Parathyroid adenoma (tissue), 2 donors: ENCODE measurements around the gene UBXN6.

Experiments
- H2AFZ ChIP-seq: fragments of 300-600 bp; sonication (generic); one replicate; pipeline ENCODE4 v1.7.0; 2017; ENCODE audit warnings: antibody characterized with exemption, mild to moderate bottlenecking
- H3K27ac ChIP-seq: fragments of 300-600 bp; sonication (generic); one replicate; pipeline ENCODE4 v1.7.0; 2017
- H3K27me3 ChIP-seq: fragments of 300-600 bp; sonication (generic); one replicate; pipeline ENCODE4 v1.7.0; 2017; ENCODE audit warnings: low read length; ENCODE audit not compliant: control insufficient read depth, insufficient read depth
- H3K36me3 ChIP-seq: fragments of 300-600 bp; sonication (generic); one replicate; pipeline ENCODE4 v1.7.0; 2017; ENCODE audit warnings: low read length; ENCODE audit not compliant: control insufficient read depth, insufficient read depth
- H3K4me1 ChIP-seq: fragments of 300-600 bp; sonication (generic); one replicate; pipeline ENCODE4 v1.7.0; 2017; ENCODE audit warnings: control low read depth
- H3K4me2 ChIP-seq: fragments of 300-600 bp; sonication (generic); one replicate; pipeline ENCODE4 v1.7.0; 2017; ENCODE audit warnings: low read length
- H3K4me3 ChIP-seq: fragments of 300-600 bp; sonication (generic); one replicate; pipeline ENCODE4 v1.7.0; 2017; ENCODE audit warnings: low read depth, low read length
- H3K79me2 ChIP-seq: fragments of 300-600 bp; sonication (generic); one replicate; pipeline ENCODE4 v1.7.0; 2017; ENCODE audit warnings: control low read depth
- H3K9ac ChIP-seq: fragments of 300-600 bp; sonication (generic); one replicate; pipeline ENCODE4 v1.7.0; 2017; ENCODE audit warnings: mild to moderate bottlenecking
- H3K9me3 ChIP-seq: fragments of 300-600 bp; sonication (generic); one replicate; pipeline ENCODE4 v1.7.0; 2017; ENCODE audit warnings: low read length; ENCODE audit not compliant: control insufficient read depth
- CTCF ChIP-seq: fragments of 300-600 bp; sonication (generic); IDR thresholded peaks from one replicate; pipeline ENCODE4 v1.7.0; 2017; ENCODE audit warnings: antibody characterized with exemption, mild to moderate bottlenecking
- donor health status: primary hyperparathyroidism.

Gene UBXN6

DNA sequence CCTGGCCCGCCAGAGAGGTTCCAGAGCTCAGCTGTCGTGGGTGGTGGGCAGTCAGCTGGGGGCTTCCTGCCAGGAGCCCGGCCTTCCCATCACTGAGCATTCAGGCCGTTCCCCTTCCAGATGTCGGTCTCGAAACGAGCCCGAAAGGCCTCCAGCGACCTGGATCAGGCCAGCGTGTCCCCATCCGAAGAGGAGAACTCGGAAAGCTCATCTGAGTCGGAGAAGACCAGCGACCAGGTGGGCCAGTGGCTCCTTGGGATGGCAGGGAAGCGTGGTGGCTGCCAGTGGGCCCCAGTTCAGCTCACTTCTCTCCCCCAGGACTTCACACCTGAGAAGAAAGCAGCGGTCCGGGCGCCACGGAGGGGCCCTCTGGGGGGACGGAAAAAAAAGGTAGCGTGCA lies 33.9 kb upstream of the UBXN6 start:
- H3K9ac ChIP-seq, result no peak overlapping the region
- H3K9me3 ChIP-seq, result no peaks in the 10 kb centered on the region
- no peak overlapping the region for H3K4me2 ChIP-seq
- H3K36me3 ChIP-seq, result no peaks in the 10 kb centered on the region
- H3K27ac ChIP-seq, result no peak overlapping the region
- H3K27me3 ChIP-seq, result no peaks in the 10 kb centered on the region
- H3K4me1 ChIP-seq, result no peaks in the 10 kb centered on the region
- no peak overlapping the region for H2AFZ ChIP-seq
- H3K79me2 ChIP-seq, result peaks cover 2% of the 10 kb centered on the region
- H3K4me3 ChIP-seq, result no peak overlapping the region
- no peak for TF ChIP-seq CTCF

DNA sequence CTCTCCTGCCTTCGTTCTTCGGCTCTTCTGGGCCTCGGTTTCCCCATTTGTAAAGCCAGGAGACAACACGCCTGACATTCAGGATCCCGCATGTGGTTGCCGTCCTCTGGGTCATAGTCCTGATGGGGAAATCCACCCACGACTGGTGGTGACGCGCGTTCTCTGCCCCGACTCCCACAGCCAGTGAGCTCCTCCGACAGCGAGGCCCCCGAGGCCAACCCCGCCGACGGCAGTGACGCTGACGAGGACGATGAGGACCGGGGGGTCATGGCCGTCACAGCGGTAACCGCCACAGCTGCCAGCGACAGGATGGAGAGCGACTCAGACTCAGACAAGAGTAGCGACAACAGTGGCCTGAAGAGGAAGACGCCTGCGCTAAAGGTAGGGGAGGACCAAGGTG lies 30.9 kb upstream of the UBXN6 start:
- Histone ChIP-seq H3K27ac (no peak overlapping the region), H3K9ac (no peak overlapping the region), H2AFZ (no peak overlapping the region), H3K4me1 (no peaks in the 10 kb centered on the region), H3K27me3 (no peaks in the 10 kb centered on the region), H3K36me3 (no peaks in the 10 kb centered on the region), H3K4me2 (no peak overlapping the region), H3K79me2 (peaks cover 2% of the 10 kb centered on the region), H3K4me3 (no peak overlapping the region), H3K9me3 (no peaks in the 10 kb centered on the region)
- no peak for TF ChIP-seq CTCF

DNA sequence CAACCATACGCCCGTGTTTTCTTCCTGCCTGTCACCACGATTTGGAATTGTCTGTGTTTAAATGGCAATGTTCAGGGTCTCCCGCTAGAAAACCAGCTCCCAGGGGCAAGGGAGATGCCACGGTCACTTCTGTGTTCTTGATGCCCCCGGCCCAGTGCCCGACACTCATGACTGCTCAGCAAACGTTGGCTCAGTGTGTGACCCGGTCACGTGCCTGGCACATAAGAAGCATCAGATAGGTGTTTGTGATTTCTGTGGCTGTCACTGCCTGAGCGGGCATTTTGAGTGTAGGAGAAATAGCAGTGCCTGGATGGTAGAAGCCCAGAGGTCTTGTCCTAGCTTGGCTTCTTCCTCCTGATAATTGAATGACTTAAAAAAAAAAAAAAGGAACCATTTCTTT lies 30.0 kb upstream of the UBXN6 start:
- Histone ChIP-seq H3K9ac (no peak overlapping the region), H3K4me3 (no peak overlapping the region), H3K79me2 (peaks cover 2% of the 10 kb centered on the region), H2AFZ (no peak overlapping the region), H3K27ac (no peak overlapping the region), H3K27me3 (no peaks in the 10 kb centered on the region), H3K4me1 (no peaks in the 10 kb centered on the region), H3K9me3 (no peaks in the 10 kb centered on the region), H3K4me2 (no peak overlapping the region), H3K36me3 (no peaks in the 10 kb centered on the region)
- TF ChIP-seq CTCF, result no peak

- Histone ChIP-seq H3K36me3 (no peaks in the 10 kb centered on the region), H3K9ac (no peak overlapping the region), H3K27ac (no peak overlapping the region), H3K4me1 (no peaks in the 10 kb centered on the region), H3K27me3 (no peaks in the 10 kb centered on the region), H3K4me2 (no peak overlapping the region), H3K4me3 (no peak overlapping the region), H3K9me3 (no peaks in the 10 kb centered on the region), H2AFZ (no peak overlapping the region), H3K79me2 (peaks cover under 1% of the 10 kb centered on the region)
- TF ChIP-seq CTCF, result no peak
Measured at GRCh38 chr19:4483385-4483784, 25.8 kb upstream of the UBXN6 start.

DNA sequence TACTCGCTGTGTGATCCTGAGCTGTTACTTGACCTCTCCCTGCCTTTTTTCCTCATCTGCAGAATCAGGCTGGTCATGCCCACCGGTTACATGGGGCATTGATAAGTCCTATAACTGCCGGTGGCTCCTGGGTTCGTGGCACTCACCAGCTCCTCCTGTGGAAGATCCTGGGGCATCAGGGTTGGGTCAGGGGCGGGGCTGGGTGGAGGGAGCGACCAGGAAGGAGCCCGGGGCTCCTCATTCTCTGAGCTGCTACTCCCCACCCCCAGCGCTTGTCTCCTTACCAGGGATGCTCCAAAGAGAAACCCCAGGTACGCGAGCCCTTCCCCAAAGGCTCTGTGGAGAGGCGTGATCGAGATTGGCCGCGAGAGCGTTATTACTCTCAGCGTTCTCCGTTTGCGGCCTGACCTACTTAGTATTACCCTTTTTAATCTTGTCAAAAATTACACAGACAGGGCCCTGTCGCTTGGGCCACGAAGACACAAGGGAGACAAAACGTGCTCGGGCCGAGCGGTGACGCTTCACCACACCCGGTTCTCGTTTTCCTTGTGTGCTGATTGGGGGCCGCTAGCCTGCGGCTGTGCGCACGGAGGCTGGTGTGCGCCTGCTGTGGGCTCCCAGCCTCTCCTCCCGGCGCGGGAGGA lies 25.2 kb upstream of the UBXN6 start:
- no peaks in the 10 kb centered on the region for H3K9me3 ChIP-seq
- H3K4me1 ChIP-seq, result no peaks in the 10 kb centered on the region
- H3K27me3 ChIP-seq, result no peaks in the 10 kb centered on the region
- H2AFZ ChIP-seq, result no peak overlapping the region
- H3K4me2 ChIP-seq, result no peak overlapping the region
- no peak for TF ChIP-seq CTCF
- peaks cover 2% of the 10 kb centered on the region for H3K79me2 ChIP-seq
- no peak overlapping the region for H3K27ac ChIP-seq
- no peaks in the 10 kb centered on the region for H3K36me3 ChIP-seq
- no peak overlapping the region for H3K4me3 ChIP-seq
- H3K9ac ChIP-seq, result no peak overlapping the region
